Urothelium cell line (cell line): ENCODE results near the gene CRTC1.

Source experiments
- DNase-seq: peaks from one replicate; pipeline ENCODE4 v3.0.0; 2011; ENCODE audit warnings: low spot score, mixed read lengths
- FAIRE-seq: peaks from 2 replicates; lab custom pipeline; 2011; peaks lifted over from hg19 to GRCh38; lab: Jason Lieb, UNC

Gene CRTC1

DNA sequence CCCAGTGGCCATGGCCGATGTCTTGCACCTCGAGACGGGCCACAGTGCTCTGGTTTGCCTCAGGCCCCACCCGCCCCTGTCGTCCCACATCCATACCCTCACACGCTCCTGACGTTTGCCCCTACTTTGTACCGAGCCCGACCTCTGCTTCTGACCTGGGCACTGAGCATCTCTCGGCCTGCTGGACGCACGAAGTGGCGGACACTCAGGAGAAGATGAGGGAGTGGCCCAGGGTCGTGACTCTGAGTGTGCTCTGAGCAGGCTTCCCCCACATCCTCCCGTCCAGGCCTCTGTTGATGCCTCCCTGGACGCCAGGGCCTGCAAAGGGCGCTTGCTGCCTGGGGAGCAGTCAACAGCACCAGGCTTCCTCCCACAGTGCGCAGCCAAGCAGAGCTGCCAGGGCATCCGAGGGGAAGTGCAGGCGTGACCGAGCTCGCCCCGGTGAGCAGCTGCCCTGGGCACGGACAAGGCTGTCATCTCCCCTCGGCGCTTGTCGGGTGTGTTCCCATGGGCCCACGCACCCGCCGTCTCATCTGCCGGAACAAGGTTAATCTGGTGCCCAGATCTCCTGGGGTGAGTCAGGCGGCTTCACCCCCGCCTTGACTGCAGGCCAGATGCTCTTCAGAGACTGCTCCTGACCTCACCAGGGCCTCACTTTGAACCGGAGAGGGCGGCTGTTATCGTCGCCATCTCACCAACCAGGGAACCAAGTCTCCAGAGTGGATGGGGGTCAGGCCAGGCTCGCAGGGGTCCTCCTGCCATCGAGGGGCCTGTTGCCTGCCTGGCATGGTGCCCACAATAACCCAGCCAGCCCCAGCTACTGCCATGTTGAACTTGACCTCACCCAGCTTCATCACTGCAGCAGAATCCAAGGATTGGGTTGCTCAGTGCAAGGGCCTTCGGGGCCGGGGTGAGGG, 80.5 kb downstream of the CRTC1 start:
- DNase-seq (peak; percentile 70), FAIRE-seq (peak; percentile 17)

- FAIRE-seq: no peak
- DNase-seq: peak; percentile 39
Measured at GRCh38 chr19:18764591-18765051, 81.1 kb downstream of the CRTC1 start.

DNA sequence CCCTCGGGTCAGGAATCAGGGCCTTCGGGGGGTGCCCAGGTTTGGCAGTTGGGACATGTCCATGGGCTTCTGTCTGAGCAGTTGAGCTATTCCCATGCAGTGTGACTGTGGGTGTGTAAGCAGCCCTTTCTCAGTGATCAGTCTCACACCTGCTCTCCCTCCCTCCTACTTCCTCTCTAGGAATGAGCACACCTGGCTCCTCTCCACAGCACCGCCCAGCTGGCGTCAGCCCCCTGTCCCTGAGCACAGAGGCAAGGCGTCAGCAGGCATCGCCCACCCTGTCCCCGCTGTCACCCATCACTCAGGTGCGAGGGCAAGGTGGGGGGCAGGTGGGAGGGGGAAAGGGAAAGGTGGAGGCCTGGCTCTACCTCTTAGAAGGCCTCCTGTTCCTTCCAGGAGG, 81.7 kb downstream of the CRTC1 start:
- FAIRE-seq: no peak

DNA sequence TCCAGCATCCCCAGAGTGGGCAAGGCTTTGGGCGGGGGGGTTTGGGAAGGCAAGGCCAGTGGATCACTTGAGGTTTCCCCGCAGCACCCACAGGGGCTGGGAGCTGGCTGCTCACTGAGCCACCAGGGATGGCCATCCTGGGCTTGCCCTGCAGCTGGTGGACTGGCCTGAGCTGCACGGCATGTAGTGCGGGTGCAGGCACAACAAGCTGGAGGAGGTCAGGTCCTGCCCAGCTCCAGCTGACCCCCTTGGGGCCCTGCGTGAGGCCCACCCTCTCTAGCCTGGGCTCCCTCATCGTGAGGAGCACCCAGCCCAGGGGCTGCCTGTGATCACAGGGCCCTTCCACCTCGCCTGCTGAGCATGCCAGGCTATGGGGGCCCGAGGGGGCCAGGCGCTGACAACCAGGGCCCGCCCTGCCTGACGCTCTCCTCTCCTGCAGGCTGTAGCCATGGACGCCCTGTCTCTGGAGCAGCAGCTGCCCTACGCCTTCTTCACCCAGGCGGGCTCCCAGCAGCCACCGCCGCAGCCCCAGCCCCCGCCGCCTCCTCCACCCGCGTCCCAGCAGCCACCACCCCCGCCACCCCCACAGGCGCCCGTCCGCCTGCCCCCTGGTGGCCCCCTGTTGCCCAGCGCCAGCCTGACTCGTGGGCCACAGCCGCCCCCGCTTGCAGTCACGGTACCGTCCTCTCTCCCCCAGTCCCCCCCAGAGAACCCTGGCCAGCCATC, 84.7 kb downstream of the CRTC1 start:
- DNase-seq (no peak), FAIRE-seq (no peak)

More for the DNA sequence above, 81.7 kb downstream of the CRTC1 start:
- no peak for DNase-seq

- no peak for FAIRE-seq
- DNase-seq: no peak
Measured at GRCh38 chr19:18768997-18769891, 85.8 kb downstream of the CRTC1 start.

GRCh38 chr19:18769989-18770528, 86.6 kb downstream of the CRTC1 start:
- FAIRE-seq (no peak), DNase-seq (no peak)

GRCh38 chr19:18770663-18771327, 87.3 kb downstream of the CRTC1 start:
- DNase-seq: no peak
- FAIRE-seq: peak; percentile 79

DNA sequence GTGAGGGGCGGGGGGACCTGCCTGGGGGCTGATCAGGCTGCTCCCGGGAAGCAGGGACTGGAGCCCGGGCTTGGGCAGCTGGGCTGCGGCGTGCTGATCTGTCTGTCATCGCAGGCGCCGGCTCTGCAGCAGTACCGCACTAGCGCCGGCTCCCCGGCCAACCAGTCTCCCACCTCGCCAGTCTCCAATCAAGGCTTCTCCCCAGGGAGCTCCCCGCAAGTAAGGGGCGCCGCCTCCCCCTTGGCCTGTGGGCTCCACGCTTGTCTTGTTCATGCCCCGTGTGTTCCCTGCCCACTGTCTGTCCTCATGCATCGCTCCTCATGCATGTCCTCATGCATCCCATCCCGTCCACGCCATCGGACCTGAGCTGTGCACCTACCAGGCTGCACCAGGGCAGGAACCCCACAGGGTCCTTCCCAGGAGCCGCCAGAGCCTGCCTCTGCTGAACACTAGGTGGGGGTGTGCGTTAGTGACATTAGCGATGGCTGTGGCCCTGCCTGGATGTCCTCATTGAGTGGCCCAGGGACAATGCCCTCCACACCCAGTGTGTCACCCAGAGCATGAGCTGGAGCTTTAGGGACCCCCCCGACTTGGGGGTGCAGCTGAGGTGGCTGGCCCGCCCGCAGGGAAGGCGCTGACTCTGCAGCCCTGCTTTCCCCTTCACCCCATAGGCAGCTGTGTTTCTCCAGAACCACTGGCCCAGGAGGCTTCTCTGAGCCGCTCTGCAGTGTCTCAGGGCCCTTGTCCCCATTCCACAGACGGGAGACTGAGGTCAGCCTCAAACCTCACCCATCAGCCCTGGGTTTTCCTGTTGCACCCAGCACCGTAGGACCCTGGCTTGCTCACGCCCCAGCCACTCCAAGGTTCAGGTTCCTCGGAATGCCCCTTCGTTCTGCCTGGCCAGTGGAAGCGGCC, 88.1 kb downstream of the CRTC1 start:
- FAIRE-seq: no peak
- DNase-seq: no peak

GRCh38 chr19:18772620-18773587, 89.4 kb downstream of the CRTC1 start:
- DNase-seq: no peak
- no peak for FAIRE-seq

GRCh38 chr19:18773682-18774081, 90.2 kb downstream of the CRTC1 start:
- no peak for FAIRE-seq
- no peak for DNase-seq

GRCh38 chr19:18774107-18774506, 90.6 kb downstream of the CRTC1 start:
- FAIRE-seq (no peak), DNase-seq (no peak)

- DNase-seq: no peak
- no peak for FAIRE-seq
Measured at GRCh38 chr19:18774782-18775444, 91.4 kb downstream of the CRTC1 start.

DNA sequence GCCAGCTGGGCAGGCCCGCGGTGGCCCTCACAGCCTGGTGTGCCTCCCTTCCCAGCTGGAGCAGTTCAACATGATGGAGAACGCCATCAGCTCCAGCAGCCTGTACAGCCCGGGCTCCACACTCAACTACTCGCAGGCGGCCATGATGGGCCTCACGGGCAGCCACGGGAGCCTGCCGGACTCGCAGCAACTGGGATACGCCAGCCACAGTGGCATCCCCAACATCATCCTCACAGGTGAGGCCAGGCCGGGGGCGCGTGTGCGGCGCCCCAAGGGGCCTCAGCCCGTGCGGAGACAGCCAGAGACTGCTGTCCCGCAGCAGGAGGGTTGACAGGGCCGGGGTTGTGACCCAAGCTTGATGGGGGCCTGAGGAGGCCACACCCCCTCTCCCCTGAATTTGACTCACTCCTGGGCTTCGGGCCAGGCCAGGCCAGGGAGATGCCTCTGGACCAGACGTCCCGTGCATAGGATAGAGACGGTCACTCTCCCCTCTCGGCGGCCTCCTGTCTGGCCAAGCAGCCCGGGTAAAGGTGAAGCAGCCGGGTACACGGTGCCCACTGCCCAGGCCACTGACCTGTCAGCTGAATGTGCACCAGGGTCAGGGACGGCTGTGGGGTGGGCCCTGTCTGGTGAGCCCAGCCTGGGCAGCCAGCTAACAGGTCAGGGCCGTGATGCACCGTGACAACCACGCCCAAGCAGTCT, 92.3 kb downstream of the CRTC1 start:
- FAIRE-seq (no peak), DNase-seq (no peak)

- FAIRE-seq: no peak
- DNase-seq: no peak
Measured at GRCh38 chr19:18776288-18776594, 92.8 kb downstream of the CRTC1 start.

GRCh38 chr19:18776736-18777135, 93.3 kb downstream of the CRTC1 start:
- no peak for FAIRE-seq

DNA sequence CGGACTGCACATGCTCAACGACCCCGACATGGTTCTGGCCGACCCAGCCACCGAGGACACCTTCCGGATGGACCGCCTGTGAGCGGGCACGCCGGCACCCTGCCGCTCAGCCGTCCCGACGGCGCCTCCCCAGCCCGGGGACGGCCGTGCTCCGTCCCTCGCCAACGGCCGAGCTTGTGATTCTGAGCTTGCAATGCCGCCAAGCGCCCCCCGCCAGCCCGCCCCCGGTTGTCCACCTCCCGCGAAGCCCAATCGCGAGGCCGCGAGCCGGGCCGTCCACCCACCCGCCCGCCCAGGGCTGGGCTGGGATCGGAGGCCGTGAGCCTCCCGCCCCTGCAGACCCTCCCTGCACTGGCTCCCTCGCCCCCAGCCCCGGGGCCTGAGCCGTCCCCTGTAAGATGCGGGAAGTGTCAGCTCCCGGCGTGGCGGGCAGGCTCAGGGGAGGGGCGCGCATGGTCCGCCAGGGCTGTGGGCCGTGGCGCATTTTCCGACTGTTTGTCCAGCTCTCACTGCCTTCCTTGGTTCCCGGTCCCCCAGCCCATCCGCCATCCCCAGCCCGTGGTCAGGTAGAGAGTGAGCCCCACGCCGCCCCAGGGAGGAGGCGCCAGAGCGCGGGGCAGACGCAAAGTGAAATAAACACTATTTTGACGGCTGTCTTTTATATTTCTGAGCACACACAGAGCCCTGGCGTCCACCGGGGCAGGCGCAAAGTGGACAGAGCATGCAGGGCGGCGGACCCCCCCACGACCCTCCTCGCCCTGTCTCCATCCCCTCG, 94.0 kb downstream of the CRTC1 start:
- DNase-seq: no peak
- FAIRE-seq: no peak

More at GRCh38 chr19:18776736-18777135, 93.3 kb downstream of the CRTC1 start:
- DNase-seq: no peak
